IMR-90 (cell line): Measurements from ENCODE around the gene KRT5. TPM values are rescaled to one million over a fixed set of nuclear protein-coding genes. Genes with fewer than 3 reads are reported as not detected.

Experiments
- ATAC-seq: fragments of 200-7000 bp; cut with Tn5 transposase; 2 replicates; pipeline ENCODE4 v1.9.1; 2020; ENCODE audit warnings: low read depth, mild to moderate bottlenecking, moderate library complexity
- BruUV-seq: library from RNA; stranded (reverse); fragments of 400-500 nt; replicated peaks from 2 replicates; lab custom pipeline; 2021; lab: Mats Ljungman, UMichigan
- CTCF ChIA-PET: fragments of 300-600 bp; formaldehyde crosslinking; extraction: SDS; loops from one replicate; lab custom pipeline; 2021; ENCODE audit warnings: antibody characterized with exemption; lab: Yijun Ruan, JAX
- POLR2A ChIA-PET: fragments of 300-600 bp; sonication (Branson Sonifier 250); formaldehyde crosslinking; loops from one replicate; lab custom pipeline; 2022; ENCODE audit warnings: antibody characterized with exemption; ENCODE audit not compliant: unreplicated experiment; lab: Charles Lee
- DNase-seq: peaks from one replicate; pipeline ENCODE4 v3.0.0; 2013
- H2AFZ ChIP-seq: replicated peaks from 2 replicates; pipeline ENCODE3; 2013; ENCODE audit warnings: low read length, mild to moderate bottlenecking; ENCODE audit not compliant: poor library complexity
- H2AK5ac ChIP-seq: 2 replicates; pipeline ENCODE4 v1.6.1; 2013; ENCODE audit warnings: low read depth, low read length, inconsistent platforms
- H2AK9ac ChIP-seq: replicated peaks from 2 replicates; pipeline ENCODE3; 2013; ENCODE audit warnings: mild to moderate bottlenecking, low read depth, low read length, moderate library complexity; ENCODE audit not compliant: poor library complexity
- H2BK120ac ChIP-seq: 2 replicates; pipeline ENCODE4 v1.6.1; 2013; ENCODE audit warnings: low read depth, low read length, inconsistent platforms
- H2BK15ac ChIP-seq: 3 replicates; pipeline ENCODE4 v1.6.1; 2013; ENCODE audit warnings: low read depth, low read length, inconsistent platforms
- H2BK20ac ChIP-seq: 2 replicates; pipeline ENCODE4 v1.6.1; 2013; ENCODE audit warnings: low read depth, mild to moderate bottlenecking, inconsistent platforms, low read length, moderate library complexity
- H2BK5ac ChIP-seq: 2 replicates; pipeline ENCODE4 v1.6.1; 2013; ENCODE audit warnings: mild to moderate bottlenecking, low read depth, low read length, inconsistent platforms; ENCODE audit not compliant: poor library complexity, severe bottlenecking
- H3K14ac ChIP-seq: replicated peaks from 2 replicates; pipeline ENCODE4 v1.6.1; 2013; ENCODE audit warnings: low read depth, low read length, inconsistent platforms
- H3K18ac ChIP-seq: 2 replicates; pipeline ENCODE4 v1.6.1; 2013; ENCODE audit warnings: low read depth, low read length, control low read depth
- H3K23ac ChIP-seq: 2 replicates; pipeline ENCODE4 v1.6.1; 2013; ENCODE audit warnings: low read depth, low read length, inconsistent platforms
- H3K27ac ChIP-seq: 2 replicates; pipeline ENCODE4 v1.5.1; 2013; ENCODE audit warnings: mild to moderate bottlenecking, control low read depth, low read length; ENCODE audit not compliant: insufficient read depth
- H3K27me3 ChIP-seq: 2 replicates; pipeline ENCODE4 v1.6.1; 2013; ENCODE audit warnings: low read length; ENCODE audit not compliant: control insufficient read depth, insufficient read depth
- H3K36me3 ChIP-seq: 2 replicates; pipeline ENCODE4 v1.6.1; 2013; ENCODE audit warnings: low read length, mixed read lengths; ENCODE audit not compliant: control insufficient read depth, insufficient read depth
- H3K4ac ChIP-seq: 2 replicates; pipeline ENCODE4 v1.6.1; 2013; ENCODE audit warnings: low read depth, low read length, inconsistent platforms
- H3K4me1 ChIP-seq: 2 replicates; pipeline ENCODE4 v1.6.1; 2013; ENCODE audit warnings: low read length, mixed read lengths; ENCODE audit not compliant: control insufficient read depth, insufficient read depth
- H3K4me2 ChIP-seq: 2 replicates; pipeline ENCODE4 v1.6.1; 2013; ENCODE audit warnings: low read depth, mild to moderate bottlenecking, control low read depth, low read length, moderate library complexity
- H3K4me3 ChIP-seq: 2 replicates; pipeline ENCODE4 v1.5.1; 2013; ENCODE audit warnings: low read depth, mild to moderate bottlenecking, control low read depth, low read length, moderate library complexity; ENCODE audit not compliant: insufficient read depth
- H3K56ac ChIP-seq: 2 replicates; pipeline ENCODE4 v1.6.1; 2013; ENCODE audit warnings: low read length, inconsistent platforms; ENCODE audit not compliant: insufficient read depth; ENCODE audit errors: extremely low read depth
- H3K79me1 ChIP-seq, 2 experiments: 2 replicates each; pipeline ENCODE4 v1.6.1; 2013; ENCODE audit warnings: low read length in 2 of 2, inconsistent platforms in 1 of 2, low read depth in 1 of 2
- H3K9ac ChIP-seq: 2 replicates; pipeline ENCODE4 v1.6.1; 2013; ENCODE audit warnings: low read depth, low read length, control low read depth
- H3K9me1 ChIP-seq: 2 replicates; pipeline ENCODE4 v1.6.1; 2013; ENCODE audit warnings: low read length, inconsistent platforms; ENCODE audit not compliant: insufficient read depth
- H3K9me3 ChIP-seq: 2 replicates; pipeline ENCODE4 v1.6.1; 2013; ENCODE audit warnings: low read length; ENCODE audit not compliant: control insufficient read depth, insufficient read depth
- H4K20me1 ChIP-seq: 2 replicates; pipeline ENCODE4 v1.6.1; 2013; ENCODE audit warnings: low read length, inconsistent platforms; ENCODE audit not compliant: insufficient read depth
- H4K5ac ChIP-seq: 2 replicates; pipeline ENCODE4 v1.6.1; 2013; ENCODE audit warnings: mild to moderate bottlenecking, low read depth, low read length, control low read depth
- H4K8ac ChIP-seq, 2 experiments: 2 replicates each; pipeline ENCODE4 v1.6.1; 2013; ENCODE audit warnings: low read depth in 2 of 2, low read length in 2 of 2, control low read depth in 1 of 2, inconsistent platforms in 1 of 2
- H4K91ac ChIP-seq: 2 replicates; pipeline ENCODE4 v1.6.1; 2013; ENCODE audit warnings: low read depth, low read length, inconsistent platforms; ENCODE audit not compliant: insufficient read depth
- RCOR1 ChIP-seq: IDR thresholded peaks from 2 replicates; pipeline ENCODE4 v1.6.1; 2012; ENCODE audit warnings: mild to moderate bottlenecking, low read length, improper control_type of control experiment; ENCODE audit not compliant: insufficient replicate concordance
- WGBS, 2 experiments: methylation state at CpG; one replicate each; pipeline versions ENCODE4 v1.1.5 to v1.1.7; 2013; ENCODE audit warnings: missing lambda C conversion rate in 2 of 2; ENCODE audit not compliant: insufficient read length in 1 of 2; ENCODE audit errors: extremely low coverage in 2 of 2; 5-methylcytosine and 5-hydroxymethylcytosine counted together
- dilution Hi-C: fragments of 300-500 bp; cut with HindIII; formaldehyde crosslinking; loops from one replicate; pipeline ENCODE4 v1.14.3; 2018; ENCODE audit warnings: low sequenced_read_pairs; ENCODE audit not compliant: unreplicated experiment
- in situ Hi-C: fragments of 300-500 bp; cut with MboI; formaldehyde crosslinking; loops from 3 replicates; pipeline ENCODE4 v1.14.3; 2019; ENCODE audit warnings: low sequenced_read_pairs, inconsistent platforms, mixed read lengths
- intact Hi-C: fragments of 100-400 bp; cut with micrococcal nuclease; formaldehyde crosslinking; loops from 2 replicates; pipeline ENCODE4 v1.10.0; 2022
- polyA plus RNA-seq, 3 experiments: library from polyadenylated mRNA; depleted of rRNA; stranded (reverse); fragments of >200 nt; gene quantifications; 2 replicates each; pipeline ENCODE4 v1.2.3, GENCODE V29; 2012; ENCODE audit warnings: low replicate concordance in 1 of 3
- total RNA-seq: library from RNA; depleted of rRNA; stranded (reverse); fragments of >200 nt; gene quantifications from 2 replicates; pipeline ENCODE4 v1.2.3, GENCODE V29; 2012

Gene KRT5
- total and polyA plus RNA-seq, 2 of the 4 experiments (the other 2 are of a cell fraction): not detected

DNA sequence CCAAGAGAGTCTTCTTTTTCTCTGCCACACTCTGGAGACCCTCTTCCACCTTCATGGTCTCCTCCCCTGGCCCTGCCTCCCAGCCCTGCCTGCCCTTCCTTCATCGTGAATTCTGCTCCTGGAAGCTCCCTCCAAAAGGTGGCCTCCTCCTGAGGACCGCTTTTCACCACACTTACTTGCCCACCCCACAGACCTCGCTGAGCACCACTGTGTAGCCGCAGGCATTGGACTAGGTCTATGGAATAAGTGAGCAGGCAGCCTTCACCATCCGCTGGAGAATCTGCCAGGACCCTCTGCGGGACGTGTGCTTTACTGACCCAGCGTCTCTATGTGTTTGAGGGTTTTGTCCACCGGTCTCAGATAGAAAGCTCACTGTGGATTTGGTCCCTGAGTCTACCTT, 9.7 kb upstream of the KRT5 start:
- no peak overlapping the region for H4K91ac ChIP-seq
- no peak overlapping the region for H3K14ac ChIP-seq
- H3K4ac ChIP-seq: no peak overlapping the region
- no peak overlapping the region for H3K18ac ChIP-seq
- H4K20me1 ChIP-seq: no peaks in the 10 kb centered on the region
- no TSS peak for BruUV-seq
- no peak overlapping the region for H4K5ac ChIP-seq
- no peak overlapping the region for H2BK5ac ChIP-seq
- H3K79me1 ChIP-seq: no peaks in the 10 kb centered on the region
- peaks cover 25% of the 10 kb centered on the region for H3K27me3 ChIP-seq
- TF ChIP-seq RCOR1: no peak
- no peak overlapping the region for H2AK9ac ChIP-seq
- CTCF ChIA-PET: no interaction called here
- no peak for DNase-seq
- POLR2A ChIA-PET: no interaction called here
- ATAC-seq: no peak
- no peak overlapping the region for H2BK15ac ChIP-seq
- no peak overlapping the region for H3K4me2 ChIP-seq
- no peak overlapping the region for H2AFZ ChIP-seq
- no peaks in the 10 kb centered on the region for H3K36me3 ChIP-seq
- intact Hi-C loops (no loop called here), in situ Hi-C loops (no loop called here), dilution Hi-C loops (no loop called here)
- no peak overlapping the region for H4K8ac ChIP-seq
- no peak overlapping the region for H3K27ac ChIP-seq
- no peaks in the 10 kb centered on the region for H3K4me1 ChIP-seq
- WGBS, 2 experiments: 57% methylated on average over 1 of the region's 9 CpGs; no CpG with 5 or more reads in 1 of the 2 experiments
- no peak overlapping the region for H3K9ac ChIP-seq
- no peaks in the 10 kb centered on the region for H3K9me1 ChIP-seq
- H3K4me3 ChIP-seq: no peak overlapping the region
- H2BK20ac ChIP-seq: no peak overlapping the region
- no peaks in the 10 kb centered on the region for H3K9me3 ChIP-seq
- no peak overlapping the region for H2BK120ac ChIP-seq
- no peak overlapping the region for H3K23ac ChIP-seq
- H2AK5ac ChIP-seq: no peak overlapping the region
- H3K56ac ChIP-seq: no peak overlapping the region
